GM21526 (cell line): ENCODE results near the gene DNAL1.

Source experiments
- ATAC-seq: cut with Tn5 transposase; IDR thresholded peaks from one replicate; pipeline ENCODE4 v1.9.1; 2021; ENCODE audit warnings: moderate library complexity; ENCODE audit not compliant: unreplicated experiment, low FRiP score

DNAL1 gene

DNA sequence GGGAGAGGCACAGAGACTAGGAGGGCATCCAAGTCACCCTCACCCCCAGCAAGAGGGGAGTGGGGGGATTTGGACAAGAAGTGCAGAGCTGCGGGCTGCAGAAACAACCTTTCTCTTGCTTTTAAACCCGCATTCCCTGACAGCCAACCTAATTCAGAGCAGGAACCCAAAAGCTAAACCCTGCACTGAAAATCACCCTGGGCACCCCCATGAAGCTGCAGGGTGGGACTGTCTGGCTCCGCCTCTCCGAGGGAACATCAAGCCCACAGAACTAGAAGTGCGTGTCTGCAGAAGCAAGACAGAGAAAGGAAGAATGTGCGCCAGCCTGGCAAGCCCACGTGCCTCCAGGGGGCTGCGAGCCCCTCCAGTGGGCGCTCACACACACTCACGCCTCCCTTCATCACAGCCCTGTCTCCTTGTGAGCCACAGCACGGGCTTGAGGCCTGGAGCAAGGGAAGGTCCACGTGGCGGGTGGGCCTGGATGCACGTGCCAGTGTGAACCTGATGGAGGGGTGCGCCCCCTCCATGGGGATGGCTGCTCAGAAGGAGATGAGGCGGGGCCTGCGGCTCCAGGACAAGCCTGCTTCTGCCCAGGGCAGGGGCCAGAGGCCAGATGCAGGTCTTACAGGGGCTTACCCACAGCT is 97.2 kb downstream of the DNAL1 start:
- no peak for ATAC-seq

DNA sequence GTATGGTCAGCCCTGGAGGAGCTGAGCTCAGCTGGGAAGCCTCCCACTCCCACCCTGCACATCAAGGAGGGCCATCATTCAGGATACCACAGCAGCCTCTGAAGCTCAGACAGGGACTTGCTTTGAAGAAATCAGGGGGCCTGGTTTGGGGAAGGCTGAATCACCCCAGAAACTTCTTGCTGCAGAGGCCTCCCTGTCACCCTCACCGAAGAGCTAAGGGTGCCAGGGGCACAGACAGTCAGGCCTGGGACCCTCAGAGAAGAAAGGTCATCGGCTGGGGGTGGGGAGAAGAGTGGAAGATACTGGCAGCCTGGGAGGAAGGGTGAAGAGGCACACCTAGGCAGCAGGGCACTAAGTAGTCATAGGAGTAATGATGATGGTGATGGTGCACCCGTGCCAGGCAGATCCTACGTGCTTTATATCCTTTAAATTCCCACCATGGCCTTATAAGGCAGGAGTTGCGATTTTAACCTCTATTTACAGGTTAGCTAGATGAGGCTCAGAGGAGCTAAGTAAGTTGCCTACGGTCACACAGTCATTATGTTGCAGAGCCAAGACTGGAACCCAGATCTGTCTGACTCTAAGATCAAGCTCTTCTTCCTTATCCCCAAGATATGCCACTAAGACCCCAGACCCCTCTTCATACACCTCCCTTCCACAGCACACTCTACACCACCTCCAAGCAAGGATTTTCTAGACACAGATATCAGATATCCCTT is 97.9 kb downstream of the DNAL1 start:
- no peak for ATAC-seq

DNA sequence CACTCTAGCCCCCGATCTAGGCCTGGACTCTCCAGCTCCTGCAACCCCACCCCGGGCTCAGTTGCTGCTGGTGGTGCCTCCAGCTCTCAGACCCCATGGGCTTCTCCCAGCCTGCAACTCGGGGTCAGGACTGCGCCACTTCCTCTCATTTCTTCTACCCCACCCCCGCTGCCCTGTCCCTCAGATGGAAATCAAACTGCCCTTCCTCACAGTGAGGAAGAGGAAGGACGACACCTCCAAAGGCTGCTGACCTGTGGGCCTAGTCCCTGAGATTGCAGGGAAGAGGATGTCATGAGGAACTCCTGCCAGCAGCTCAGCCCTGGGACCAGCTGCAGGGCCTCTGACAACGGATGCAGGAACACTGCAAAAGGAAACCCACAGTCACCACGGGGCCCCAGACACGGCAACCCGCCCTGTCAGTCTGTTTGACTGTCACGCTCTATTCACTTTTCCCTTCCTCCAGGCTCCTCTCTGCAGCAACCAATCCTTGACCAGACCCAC is 98.7 kb downstream of the DNAL1 start:
- no peak for ATAC-seq

DNA sequence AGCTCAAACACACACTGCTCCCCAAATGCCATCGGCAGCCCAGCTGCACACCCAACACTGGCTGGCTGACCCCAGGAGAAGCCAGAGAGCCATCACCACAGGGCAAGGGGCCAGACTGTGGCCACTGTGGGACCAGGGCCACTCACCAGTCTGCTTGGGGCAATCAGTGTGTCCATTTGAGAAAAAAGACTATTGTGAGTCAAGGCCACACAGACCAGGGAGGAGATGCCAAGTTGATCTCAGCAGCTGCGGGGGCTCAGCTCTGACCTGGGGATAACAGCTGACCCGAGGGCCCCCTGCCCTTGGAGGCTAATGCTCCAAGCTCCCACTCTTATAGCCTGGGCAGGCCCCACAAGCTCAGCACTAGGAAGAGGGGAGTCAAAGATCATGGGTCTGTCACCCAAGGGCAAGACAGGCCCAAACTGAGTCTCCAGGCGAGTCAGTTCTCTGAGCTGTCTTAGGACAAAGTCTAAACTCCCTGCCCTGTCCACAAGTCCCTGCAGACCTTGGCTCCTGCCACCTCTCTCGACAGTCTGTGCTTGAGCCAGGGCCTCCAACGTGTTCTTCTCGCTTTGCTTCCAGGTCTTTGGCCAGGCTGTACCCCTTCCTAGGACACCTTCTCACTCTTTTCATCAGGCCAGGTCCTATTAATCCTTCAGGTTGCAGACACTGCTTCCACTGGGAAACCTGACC is 99.5 kb downstream of the DNAL1 start:
- ATAC-seq: no peak

DNA sequence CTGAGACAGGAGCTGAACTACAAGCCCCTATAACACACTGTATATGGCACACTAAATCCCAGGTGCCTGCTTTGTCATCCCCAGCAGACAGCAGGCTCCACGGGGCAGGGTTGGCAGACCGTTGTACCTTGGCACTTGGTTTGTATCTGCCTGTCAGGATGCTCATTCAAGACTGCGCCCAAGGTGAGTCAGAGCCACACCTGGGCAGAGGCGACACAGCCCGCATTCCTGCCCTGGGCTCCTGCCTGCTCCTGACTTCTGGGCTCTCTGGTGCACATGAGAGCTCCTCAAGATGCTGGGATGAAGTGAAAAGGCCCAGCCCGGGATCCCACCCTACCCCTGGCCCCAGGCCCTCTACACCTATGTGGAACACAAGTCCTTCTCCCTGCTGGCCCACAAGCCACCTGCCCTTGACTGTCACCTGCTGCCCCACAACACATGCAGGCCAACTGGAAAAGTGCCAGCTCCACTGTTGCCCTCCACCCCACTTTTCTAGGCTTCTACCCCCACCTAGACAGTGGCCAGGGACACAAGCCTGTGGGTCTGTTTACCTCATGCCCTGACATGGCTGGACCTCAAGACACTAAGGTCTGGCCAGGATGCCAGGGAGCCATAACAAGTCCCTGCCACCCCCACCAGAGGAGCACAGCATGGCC is 100.2 kb downstream of the DNAL1 start:
- no peak for ATAC-seq

DNA sequence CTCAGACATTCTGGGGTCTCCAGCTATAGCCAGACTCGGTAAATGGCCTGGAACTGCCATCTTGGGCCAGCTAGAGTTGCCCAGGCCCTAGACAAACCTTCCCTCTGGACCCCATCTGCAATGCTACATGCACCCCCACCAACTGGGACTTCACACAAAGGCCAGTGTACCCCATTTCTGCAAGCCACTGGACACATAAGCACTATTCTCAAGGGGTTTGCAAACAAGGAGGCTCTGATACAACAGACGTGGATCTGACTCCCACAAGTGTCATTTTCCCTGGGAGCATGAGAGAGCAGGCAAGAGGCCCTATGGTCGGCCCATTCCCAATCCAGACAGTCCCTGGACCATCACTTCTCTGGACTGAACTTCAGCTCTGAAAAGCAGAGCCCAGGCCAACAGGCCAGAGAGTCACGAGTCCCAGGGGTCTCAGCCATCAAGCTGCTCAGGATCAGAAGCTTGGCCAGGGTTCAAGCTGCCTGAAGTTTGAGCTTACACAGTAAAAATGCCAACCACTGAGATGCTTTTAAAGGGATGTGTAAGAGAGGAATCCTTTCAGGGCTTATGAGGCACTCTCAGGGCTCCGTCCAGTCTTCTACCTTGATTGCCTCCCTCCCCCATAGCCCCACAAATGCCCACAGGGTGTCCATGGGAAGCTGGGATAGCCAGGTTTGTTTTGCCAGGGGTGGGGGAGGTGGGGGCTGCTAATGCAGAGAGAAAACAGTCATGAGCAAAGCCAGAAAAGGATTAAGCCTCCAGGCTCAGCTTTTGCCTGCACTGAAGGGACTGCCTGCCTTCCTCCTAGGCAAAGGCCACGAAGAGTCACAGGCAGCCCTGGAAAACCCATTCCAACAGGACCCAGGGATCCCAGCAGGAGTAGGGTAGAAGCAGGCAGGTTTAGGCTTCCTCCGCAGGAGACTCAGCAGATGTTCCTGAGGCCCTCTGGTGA is 101.1 kb downstream of the DNAL1 start:
- no peak for ATAC-seq

DNA sequence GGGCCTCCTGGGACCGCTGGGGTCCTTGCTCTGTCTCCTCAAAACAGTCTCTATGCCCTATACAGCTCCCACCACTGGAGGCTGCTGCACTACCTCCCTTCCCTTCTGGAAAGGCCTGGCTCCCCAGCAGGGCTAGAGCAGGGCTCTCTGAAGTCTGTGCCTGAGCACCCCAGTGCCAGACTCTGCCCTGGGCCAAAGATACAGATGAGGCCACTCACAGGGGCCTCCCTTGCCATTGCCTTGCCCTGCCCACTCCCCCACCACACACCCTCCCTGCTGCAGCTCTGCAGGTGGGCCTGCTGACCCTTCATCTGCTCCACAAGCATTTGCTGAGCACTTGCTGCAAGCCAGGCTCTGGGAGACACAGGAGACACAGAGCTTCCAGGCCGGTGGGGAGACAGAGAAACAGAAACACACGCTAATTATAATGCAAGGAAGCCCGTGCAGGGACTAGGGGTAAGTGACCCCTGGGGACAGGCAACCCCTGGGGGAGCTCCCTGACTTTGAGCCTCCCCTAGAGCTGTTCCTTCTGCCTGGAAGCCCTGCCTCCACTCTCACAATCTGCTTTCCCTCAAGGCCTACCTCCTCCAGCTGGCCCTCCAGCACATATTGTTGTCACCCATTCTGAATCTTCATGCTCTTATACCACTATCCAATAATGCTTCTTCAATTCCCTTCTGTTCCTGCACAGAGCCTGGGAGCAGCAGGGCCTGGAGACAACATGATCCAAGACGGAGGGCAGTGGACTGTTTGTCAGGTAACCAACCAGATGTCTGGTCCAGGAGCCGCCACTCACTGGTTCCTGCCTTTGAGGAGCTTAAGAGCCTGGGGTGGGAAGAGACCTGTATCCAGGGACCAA is 102.0 kb downstream of the DNAL1 start:
- no peak for ATAC-seq

DNA sequence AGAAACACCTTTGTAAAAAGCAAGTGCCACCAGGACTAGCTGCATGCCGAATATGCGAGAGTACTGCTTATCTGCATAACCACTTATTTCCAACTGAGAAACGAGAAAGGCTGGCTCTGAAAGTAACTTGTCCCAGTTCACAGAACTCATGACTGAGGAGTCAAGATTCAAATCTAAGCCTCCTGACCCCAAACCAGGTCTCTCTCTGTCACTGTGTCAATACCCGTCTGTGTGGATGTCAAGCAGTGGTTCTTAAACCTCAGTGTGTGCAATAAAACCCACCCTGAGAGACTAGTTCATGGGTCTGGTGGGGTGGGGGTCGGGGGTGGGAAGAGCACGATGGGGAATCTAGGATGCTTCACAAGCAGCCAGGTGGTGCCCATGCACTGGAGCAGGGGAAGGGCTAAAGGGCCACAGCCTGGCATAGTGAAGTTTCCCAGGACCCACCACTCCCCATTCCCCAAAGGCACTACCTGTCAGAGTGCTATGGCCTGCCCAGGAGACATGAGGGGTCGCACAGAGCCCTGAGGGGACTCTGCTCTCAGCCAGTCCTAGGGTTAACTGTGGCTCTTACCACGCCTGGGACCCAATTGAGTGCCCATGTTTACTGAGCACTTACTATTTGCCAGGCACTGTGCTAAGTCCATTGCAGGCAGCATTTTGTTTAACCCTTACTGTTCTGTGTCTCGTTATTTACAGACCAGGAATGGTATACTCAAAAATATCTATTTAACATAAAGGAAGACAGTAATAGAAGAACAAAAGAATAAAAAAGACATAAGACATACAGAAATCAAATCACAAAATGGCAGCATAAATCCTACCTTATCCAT is 102.8 kb downstream of the DNAL1 start:
- no peak for ATAC-seq

DNA sequence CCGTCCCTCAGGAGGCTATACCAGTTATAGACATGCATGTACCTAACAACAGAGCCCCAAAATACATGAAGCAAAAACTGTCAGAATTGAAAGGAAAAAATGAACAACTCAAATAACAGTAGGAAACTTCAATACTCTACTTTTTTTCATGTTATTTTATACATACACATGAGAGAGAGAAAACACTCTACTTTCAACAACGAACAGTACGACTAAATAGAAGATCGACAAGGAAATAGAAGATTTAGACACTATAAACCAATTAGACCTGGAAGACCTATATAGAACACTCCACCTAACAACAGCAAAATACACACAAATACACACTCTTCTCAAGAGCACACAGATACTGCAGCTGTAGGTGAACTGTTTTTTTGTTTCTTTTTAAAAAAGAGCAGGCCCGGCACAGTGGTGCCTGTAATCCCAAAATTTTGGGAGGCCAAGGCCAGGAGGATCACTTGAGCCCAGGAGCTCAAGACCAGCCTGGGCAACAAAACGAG is 104.1 kb downstream of the DNAL1 start:
- ATAC-seq: no peak

DNA sequence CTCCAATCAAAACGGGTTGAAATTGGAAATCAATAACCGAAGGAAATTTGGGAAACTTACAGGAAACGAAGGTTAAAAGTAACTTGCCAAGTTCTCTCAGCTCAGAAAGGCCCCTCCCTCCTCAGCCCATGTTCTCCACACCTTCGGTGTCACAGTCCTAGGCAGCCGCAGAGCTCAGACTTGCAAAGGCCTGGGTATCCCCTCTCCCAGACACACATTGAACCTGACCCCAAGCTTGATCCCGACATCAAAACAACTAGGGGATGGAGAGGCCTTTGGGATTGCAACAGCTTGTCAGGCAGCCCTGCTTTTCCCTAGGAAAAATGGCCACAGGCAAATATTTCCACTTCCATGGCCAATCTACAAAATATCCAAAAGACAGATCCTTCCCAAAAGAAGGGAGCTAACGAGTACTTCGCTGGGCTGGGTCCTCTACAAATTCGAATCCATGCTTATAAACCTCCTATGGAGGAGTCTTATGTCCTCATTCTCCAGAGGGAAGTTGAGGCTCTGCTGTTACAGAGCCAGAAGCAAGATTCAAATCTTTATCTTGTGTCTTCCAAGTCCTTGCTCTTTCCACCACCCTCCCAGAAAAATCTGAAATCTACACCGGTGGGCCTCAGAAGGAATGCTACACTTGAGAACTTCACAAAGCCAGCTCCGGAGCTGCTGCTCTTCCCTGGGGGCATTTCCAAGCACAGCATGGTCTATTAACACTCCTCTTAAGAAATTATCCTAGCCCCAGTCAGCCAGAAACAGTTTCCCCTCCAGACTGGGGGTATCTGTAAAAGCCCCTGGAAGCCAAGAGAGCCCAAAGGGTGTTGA is 105.1 kb downstream of the DNAL1 start:
- ATAC-seq: no peak

DNA sequence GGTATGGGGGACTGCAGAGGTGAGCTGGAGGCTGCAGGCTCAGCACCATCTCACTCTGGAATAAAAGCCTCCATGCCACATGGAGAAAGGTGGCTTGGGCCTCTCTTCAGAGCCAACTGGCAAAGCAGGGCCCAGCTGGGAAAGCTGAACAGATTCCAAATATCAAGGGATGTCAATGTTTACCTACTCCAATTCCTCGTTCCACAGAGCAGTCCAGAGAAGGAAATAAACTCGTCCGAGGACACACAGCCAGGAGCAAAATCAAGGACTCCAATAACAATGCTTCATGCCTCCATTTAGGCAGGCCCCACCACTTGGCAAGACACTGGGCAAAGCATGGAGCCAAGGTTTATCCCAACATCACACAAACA is 105.7 kb downstream of the DNAL1 start:
- no peak for ATAC-seq

DNA sequence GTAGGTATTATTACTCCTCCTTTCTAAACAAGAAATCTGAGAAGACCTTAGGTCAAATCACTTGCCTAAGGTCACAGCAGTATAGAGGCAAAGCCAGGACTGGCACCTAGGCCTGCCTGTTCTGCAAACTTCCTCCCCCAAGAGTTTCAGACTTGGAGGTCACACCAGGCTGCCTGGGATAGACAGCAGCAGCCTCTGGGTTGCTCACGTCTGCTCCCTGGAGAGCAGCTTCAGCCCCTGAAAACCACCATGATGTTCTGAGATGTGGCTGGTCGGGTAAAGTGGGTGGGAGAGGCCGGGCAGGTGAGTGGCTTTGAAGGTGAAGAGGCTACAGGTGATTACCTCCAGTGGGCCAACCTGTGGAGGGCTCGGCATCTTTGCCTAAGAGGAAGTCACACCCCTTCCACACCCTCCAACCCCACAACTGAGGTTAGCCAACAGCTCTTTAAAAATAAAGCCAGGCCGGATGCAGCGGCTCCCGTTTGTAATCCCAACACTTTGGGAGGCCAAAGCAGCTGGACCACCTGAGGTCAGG is 106.4 kb downstream of the DNAL1 start:
- ATAC-seq: no peak

DNA sequence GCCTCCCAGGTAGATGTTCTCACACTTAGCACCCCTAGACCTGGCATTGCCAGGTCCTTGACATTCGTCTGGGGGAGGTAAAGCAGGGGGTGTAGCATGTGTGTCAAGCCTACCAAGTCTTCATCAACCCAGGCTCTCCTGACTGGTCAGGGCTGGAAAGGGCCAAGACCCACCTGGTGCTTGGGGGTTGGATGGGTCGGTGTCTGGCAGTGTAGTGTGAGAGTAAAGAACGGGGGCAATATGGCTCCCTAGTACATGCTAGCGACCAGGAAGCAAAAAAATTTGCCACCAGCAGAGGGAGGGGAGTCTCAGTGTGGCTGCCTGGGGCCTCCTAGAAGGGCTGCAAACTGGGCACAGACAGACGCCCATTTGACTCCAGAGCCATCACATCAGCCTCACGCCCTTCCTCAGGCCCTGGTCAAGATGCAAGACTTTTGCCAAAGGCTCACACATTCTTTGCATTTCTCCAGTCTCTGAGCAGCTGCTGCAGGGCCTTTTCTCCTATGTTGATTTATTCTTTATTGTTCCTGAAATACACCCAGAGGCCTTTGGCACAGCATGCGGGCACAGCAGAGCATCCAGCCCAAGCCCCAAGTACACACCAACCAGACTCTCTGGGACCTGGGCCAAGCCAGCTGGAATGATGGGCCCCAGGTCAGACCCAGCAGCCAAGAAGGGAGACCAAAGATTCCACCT is 107.7 kb downstream of the DNAL1 start:
- ATAC-seq: no peak
